HFF-Myc (cell line): ENCODE measurements around the gene KLHL33.

Experiments
- DNase-seq: peaks from one replicate; pipeline ENCODE4 v3.0.0-alpha.2; 2011; ENCODE audit warnings: low read depth; ENCODE audit errors: extremely low read depth
- H3K4me3 ChIP-seq: replicated peaks from 2 replicates; pipeline ENCODE4 v1.5.1; 2011; ENCODE audit warnings: low read depth, mild to moderate bottlenecking, control low read depth, low read length
- TF ChIP-seq, protein P1 (sequence below): IDR thresholded peaks from 2 replicates; pipeline ENCODE4 v1.5.1; 2012; ENCODE audit warnings: mild to moderate bottlenecking, low read depth, low read length, control low read depth; ENCODE audit errors: missing control alignments

Gene KLHL33, protein sequence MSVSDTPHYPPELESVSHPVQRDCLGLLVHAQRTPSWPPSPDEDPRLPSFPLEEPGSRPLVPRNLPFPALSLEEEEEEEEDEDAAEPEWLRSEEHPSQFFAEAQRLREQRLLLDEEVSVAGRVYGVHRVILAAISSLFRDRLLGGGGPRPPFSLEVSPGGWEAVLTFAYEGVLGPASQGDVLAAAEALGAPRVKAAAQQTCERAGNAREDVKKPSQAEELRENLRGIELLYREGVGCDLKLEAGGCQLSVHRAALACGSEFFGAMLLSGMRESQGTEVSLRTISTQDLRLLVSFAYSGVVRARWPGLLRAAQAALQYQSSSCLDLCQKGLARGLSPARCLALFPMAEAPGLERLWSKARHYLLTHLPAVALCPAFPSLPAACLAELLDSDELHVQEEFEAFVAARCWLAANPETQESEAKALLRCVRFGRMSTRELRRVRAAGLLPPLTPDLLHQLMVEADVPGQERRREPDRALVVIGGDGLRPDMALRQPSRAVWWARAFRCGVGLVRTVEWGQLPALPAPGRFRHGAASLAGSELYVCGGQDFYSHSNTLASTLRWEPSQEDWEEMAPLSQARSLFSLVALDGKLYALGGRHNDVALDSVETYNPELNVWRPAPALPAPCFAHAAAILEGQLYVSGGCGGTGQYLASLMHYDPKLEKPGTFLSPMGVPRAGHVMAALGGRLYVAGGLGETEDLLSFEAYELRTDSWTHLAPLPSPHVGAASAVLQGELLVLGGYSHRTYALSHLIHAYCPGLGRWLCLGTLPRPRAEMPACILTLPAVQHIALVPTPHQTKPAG

DNA sequence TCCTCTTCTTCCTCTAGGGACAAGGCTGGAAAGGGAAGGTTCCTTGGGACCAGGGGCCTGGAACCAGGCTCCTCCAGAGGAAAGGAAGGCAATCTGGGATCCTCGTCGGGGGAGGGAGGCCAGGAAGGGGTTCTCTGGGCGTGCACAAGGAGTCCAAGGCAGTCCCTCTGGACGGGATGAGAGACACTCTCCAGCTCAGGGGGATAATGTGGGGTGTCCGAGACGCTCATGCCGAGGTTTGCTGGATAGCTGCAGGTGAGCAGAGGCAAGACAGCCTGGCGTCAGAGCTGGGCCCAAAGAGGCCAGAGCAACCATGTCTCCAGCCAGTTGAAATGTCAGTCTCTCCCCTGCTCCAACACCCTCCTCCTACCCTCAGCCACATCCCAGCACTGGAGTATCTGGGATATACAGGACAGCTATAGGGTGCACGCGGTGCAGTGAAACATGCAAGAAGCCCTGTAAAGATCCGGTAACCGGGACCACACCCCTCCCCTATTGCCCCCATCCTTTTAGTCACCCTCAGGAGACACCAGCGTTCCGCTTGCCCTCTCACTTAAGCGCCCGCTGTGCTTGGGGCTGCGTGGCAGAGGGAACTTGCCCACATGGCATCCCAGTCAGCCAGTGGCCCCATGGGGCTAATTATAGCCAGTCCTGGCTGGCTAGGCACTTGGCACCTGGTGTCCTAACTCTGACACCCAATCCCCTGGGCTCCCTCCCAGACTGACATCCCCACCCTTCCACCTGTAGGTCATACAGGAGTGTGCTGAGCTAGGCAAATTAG is at the start of gene KLHL33:
Gene KLHL33 (minus strand): TSS at position 585 of the 781 bp plus-strand sequence. CDS start 355 bp downstream, at position 230.
- DNase-seq, result no peak
- no peak within 1 kb of the TSS for H3K4me3 ChIP-seq
- TF ChIP-seq, protein P1, sequence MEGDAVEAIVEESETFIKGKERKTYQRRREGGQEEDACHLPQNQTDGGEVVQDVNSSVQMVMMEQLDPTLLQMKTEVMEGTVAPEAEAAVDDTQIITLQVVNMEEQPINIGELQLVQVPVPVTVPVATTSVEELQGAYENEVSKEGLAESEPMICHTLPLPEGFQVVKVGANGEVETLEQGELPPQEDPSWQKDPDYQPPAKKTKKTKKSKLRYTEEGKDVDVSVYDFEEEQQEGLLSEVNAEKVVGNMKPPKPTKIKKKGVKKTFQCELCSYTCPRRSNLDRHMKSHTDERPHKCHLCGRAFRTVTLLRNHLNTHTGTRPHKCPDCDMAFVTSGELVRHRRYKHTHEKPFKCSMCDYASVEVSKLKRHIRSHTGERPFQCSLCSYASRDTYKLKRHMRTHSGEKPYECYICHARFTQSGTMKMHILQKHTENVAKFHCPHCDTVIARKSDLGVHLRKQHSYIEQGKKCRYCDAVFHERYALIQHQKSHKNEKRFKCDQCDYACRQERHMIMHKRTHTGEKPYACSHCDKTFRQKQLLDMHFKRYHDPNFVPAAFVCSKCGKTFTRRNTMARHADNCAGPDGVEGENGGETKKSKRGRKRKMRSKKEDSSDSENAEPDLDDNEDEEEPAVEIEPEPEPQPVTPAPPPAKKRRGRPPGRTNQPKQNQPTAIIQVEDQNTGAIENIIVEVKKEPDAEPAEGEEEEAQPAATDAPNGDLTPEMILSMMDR, result no peak

DNA sequence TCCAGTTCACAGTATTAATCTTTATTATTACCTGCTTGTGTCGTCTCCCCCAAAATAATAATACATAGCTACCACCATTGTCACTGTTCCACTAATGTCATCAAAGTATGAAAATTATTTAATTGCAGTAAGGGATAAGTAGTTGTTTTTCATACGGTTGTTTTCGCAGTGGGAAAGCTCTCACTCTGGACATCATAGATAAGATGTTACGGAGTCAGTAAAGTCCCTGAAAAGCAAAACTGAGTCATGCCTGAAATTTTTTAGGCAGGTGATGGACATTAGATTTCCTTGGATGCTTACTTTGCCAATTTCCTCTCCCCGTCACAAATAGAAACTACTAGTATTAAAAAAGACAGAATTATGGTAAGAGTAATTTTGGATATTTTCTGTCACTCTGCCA is 46.4 kb upstream of the KLHL33 start:
- H3K4me3 ChIP-seq, result no peak overlapping the region
- no peak for DNase-seq
- TF ChIP-seq, protein P1, result no peak

DNA sequence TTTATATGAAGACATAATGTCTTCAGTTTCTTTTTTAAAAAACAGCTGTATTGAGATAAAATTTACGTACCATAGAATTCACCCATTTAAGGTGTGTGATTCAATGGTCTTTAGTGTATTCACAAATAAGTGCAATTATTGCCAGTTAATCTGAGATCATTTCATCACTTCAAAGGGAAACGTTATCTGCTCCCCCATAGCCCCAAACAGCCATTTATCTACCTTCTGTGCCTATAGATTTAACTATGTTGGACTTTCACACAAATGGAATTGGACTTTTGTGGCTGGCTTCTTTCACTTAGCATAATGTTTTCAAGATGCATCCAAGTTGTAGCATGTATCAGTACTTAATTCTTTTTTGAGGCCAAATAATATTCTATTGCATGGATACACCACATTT is 42.9 kb upstream of the KLHL33 start:
- no peak overlapping the region for H3K4me3 ChIP-seq
- DNase-seq, result no peak
- TF ChIP-seq, protein P1, result no peak

DNA sequence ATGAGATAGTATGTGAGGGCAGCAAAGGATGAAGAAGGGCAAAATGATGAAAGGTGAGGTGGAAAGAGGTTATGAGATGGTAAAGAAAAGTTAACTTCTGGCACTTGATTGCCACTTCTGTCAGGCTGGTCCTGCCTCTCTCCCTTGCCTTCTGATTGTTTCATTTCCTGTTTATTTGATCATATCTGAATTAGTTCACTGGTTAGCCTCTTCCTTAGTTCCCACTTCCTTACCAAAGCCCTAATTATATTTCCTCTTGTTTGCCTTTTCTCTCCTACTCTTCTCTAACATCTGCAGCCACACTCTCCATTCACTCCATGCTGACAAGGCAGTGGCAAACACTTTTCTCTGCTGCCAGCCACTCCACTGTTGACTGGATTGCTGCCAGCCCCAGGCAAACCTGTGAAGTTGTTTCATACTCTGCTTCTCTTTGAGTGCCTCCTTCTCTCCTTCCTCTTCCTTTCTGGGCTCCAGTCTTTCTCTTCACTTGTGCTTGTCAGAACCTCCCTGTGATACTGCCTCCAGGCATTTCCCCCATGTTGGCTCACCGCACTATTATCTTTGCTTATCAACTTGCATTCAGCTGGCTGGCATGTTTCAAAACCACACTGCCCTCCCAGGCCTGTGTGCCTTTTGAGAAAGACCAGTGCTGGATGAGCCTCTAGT is 41.4 kb upstream of the KLHL33 start:
- H3K4me3 ChIP-seq, result no peak overlapping the region
- no peak for DNase-seq
- TF ChIP-seq, protein P1, result no peak

DNA sequence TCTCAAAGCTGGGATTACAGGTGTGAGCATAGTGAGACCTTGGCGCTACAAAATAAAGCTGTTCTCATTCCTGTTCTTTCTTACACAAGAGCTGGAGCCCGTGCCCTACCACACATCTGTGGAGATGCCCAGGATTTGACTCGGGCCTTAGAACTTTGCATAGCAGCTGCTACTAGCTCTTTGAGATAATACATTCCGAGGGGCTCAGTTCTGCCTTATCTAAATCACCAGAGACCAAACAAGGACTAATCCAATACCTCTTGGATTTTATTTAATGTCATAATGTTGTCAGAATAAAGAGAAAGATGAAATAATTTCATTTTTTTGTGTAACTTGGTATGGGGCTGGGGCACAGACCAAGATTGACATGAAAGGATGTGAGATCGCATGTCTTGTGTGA is 40.8 kb upstream of the KLHL33 start:
- no peak for DNase-seq
- TF ChIP-seq, protein P1, result no peak
- no peak overlapping the region for H3K4me3 ChIP-seq

DNA sequence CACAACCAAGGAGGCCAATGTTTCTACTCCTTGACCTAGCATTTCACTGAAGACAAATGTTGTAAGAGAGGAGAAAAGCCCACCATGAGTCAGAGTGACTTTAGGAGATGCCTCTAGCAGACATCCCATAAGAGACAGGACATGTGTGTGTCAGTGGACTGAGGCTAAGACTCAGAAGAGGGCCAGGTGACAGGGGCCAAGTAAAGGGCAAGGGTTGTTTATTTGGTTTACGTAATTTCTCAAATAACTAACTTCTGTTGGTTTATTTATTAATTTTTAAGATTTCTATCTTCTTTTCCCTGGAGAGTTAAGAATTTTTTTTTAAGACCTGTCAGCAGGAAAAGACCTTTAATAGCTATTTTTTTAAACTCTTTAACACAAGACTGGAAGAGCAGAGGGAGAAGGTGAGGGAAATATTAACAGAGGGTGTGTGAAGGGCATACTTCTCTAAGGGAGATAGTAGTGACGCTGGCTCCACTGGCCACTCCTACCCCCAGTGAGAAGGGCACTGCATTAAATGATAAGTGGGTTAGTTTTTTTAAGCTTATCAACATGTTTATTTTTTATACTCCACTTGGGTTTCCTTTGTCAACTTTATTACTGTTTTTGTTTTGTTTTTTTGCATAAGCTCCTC is 36.7 kb upstream of the KLHL33 start:
- no peak overlapping the region for H3K4me3 ChIP-seq
- no peak for DNase-seq
- TF ChIP-seq, protein P1, result no peak
